DMS114 treated with DMSO at 0.1 percent for 48 hours (cell line): ENCODE measurements around the gene HDHD2.

ENCODE experiments used
- DNase-seq: peaks from one replicate; lab custom pipeline; 2025; ENCODE audit not compliant: unreplicated experiment; lab: John Stamatoyannopoulos, UW

The HDHD2 gene

DNA sequence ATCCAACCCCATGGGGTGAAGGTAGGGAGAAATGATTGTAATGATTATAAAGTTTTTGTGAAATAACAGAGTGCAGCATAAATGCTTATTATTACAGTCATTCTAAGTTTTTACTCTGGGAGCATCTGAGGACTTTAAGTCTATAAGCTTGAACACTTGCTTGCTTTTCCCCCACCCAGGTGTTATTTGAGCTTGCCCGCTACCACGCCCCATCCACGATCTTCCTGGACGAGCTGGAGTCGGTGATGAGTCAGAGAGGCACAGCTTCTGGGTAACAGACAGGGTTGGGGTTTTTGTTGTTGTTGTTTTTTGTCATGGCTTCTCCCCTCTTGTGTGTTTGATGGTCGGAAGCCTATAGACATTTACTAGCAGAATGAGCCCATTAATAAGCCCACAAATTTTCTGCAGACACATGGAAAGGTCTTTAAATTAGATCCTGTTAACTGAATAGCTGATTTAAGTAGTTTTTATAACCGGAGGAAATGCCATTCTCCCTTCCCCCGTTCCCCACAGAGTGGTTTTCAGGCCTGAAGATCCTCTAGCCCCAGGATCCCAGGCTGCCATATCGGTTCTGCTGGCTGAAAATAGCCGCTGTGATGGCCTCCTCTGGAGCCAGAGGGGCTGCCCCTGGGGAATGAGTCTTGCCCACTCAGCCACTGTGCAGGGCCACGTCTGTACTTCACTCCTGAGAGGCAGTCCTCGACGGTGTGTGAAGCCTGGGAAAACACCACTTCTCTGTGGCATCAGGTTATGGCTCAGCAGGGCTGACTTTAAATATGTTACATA lies 75.0 kb downstream of the HDHD2 start:
- DNase-seq: no peak

- DNase-seq: no peak
Measured at GRCh38 chr18:47067648-47068047, 82.7 kb downstream of the HDHD2 start.

DNA sequence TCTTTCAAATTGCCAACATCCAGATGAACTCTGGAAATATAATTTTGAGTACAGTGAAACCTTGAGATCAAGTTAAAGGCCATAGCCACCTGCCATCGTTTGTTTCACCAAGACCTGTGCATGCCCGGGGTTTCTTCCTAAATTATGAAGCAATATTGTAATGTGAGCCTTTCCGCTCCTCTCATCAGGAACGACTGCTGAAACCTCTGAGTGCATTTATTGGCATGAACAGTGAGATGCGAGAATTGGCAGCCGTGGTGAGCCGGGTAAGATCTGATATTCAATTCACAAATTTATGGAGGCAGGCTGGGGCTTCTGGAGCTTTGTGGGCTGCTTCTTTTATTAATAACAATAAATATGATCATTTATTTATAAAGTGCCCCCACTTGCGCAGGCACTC lies 87.2 kb downstream of the HDHD2 start:
- no peak for DNase-seq

DNA sequence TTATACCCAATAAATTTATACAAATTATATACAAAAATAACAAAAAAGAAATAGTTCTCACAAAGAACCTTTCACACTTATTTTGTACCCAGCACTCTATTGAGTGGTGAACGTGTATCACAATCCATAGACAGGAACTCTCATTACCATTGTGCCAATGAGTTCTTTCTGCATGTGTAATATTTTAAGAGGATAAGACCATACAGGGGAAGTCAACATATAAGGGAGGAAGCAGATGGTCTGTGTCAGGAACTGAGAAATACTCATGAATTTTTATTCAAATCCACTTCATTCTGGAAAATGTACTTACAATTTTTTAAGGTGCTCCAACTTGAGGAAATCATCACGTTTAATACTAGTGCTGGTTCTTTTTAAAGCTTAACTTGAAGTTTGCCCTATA lies 87.8 kb downstream of the HDHD2 start:
- no peak for DNase-seq
